HCT116 (cell line): ENCODE results near the gene LAMC3.

Experiments
- CBX3 ChIP-seq: IDR thresholded peaks from 2 replicates; pipeline ENCODE4 v1.6.1; 2012; ENCODE audit warnings: low read depth
- CEBPB ChIP-seq: IDR thresholded peaks from 2 replicates; pipeline ENCODE4 v1.6.1; 2012; ENCODE audit warnings: low read depth
- CTCF ChIP-seq, 3 experiments: fragments of 200-600 bp in 1 of 3; sonication (generic) in 1 of 3; IDR thresholded peaks in 2 of 3; conservative IDR thresholded peaks in 1 of 3; 2 replicates each; pipeline ENCODE4 v1.5.1; 2012 to 2017; ENCODE audit warnings: low read depth in 2 of 3, low read length in 2 of 3, antibody characterized with exemption in 1 of 3, borderline replicate concordance in 1 of 3, control low read depth in 1 of 3, mild to moderate bottlenecking in 1 of 3, mixed read lengths in 1 of 3, mixed run types in 1 of 3, moderate library complexity in 1 of 3; ENCODE audit not compliant: insufficient read depth in 1 of 3
- EGR1 ChIP-seq: IDR thresholded peaks from 2 replicates; pipeline ENCODE4 v1.6.1; 2012; ENCODE audit warnings: low read depth
- EZH2 ChIP-seq: fragments of 200-600 bp; sonication (generic); IDR thresholded peaks from 2 replicates; pipeline ENCODE4 v1.6.1; 2017; ENCODE audit warnings: antibody characterized with exemption, mixed run types
- EZH2phosphoT487 ChIP-seq: fragments of 200-600 bp; IDR thresholded peaks from 2 replicates; pipeline ENCODE4 v1.6.1; 2018; ENCODE audit warnings: antibody characterized with exemption, borderline replicate concordance
- POLR2A ChIP-seq: IDR thresholded peaks from 2 replicates; pipeline ENCODE4 v1.7.0; 2011; ENCODE audit warnings: borderline replicate concordance; ENCODE audit not compliant: insufficient read depth, insufficient read length; ENCODE audit errors: extremely low read depth
- POLR2AphosphoS5 ChIP-seq: IDR thresholded peaks from 2 replicates; pipeline ENCODE4 v1.6.1; 2011; ENCODE audit warnings: mild to moderate bottlenecking, low read depth, low read length, moderate library complexity

GRCh38 chr9:130971294-130971849 is 37.6 kb upstream of the LAMC3 start:
- no peak for TF ChIP-seq POLR2AphosphoS5
- TF ChIP-seq CTCF (IDR thresholded peaks at IDR 0.05 in 2 of 3, conservative IDR thresholded peaks at IDR 0.05 in 1 of 3; ENCODE audit: borderline replicate concordance in 1 of 3, insufficient read depth in 1 of 3, low read depth in 2 of 3, low read length in 2 of 3), result no peak
- no peak for TF ChIP-seq POLR2A
- no peak for TF ChIP-seq EGR1
- no peak for TF ChIP-seq CEBPB
- TF ChIP-seq EZH2, result no peak
- TF ChIP-seq CBX3, result no peak
- TF ChIP-seq EZH2phosphoT487, result no peak
